HT1080 (cell line): ENCODE results near the gene BIN2. TPM values are rescaled to one million over a fixed set of nuclear protein-coding genes. Genes with fewer than 3 reads are reported as not detected.
A peak's percentile ranks its signal among the peaks of the same experiment; 100 is the strongest.
"Not testable (repeated sequence)": the region's sequence is repeated elsewhere in the genome, so short reads cannot be mapped to it uniquely, and the experiment has no call there.

Source experiments
- DNase-seq: peaks from one replicate; pipeline ENCODE4 v3.0.0-alpha.2; 2015; ENCODE audit warnings: low read depth
- total RNA-seq: library from RNA; depleted of rRNA; stranded (reverse); fragments of >200 nt; shearing (Covaris generic); gene quantifications from 2 replicates; pipeline ENCODE4 v1.2.3, GENCODE V29; 2014

Gene BIN2
- total RNA-seq, 1 experiment from 2014 or later, result 0.06 TPM

- DNase-seq, result not testable (repeated sequence)
These were observed 5.7 kb downstream of the BIN2 start for GRCh38 chr12:51318057-51318806.

GRCh38 chr12:51311389-51311788 is 12.6 kb downstream of the BIN2 start:
- DNase-seq, result no peak

- DNase-seq, result peak; percentile 84
These were observed 16.1 kb downstream of the BIN2 start for GRCh38 chr12:51307655-51308593.

- no peak for DNase-seq
These were observed 17.5 kb downstream of the BIN2 start for GRCh38 chr12:51306507-51306906.

- not testable (repeated sequence) for DNase-seq
These were observed 23.2 kb downstream of the BIN2 start for GRCh38 chr12:51300768-51301167.

GRCh38 chr12:51295651-51296050 is 28.3 kb downstream of the BIN2 start:
- DNase-seq, result no peak

- not testable (repeated sequence) for DNase-seq
These were observed 29.9 kb downstream of the BIN2 start for GRCh38 chr12:51294097-51294496.

- DNase-seq, result no peak
These were observed 30.3 kb downstream of the BIN2 start for GRCh38 chr12:51293696-51294095.

GRCh38 chr12:51291603-51292513 is 32.1 kb downstream of the BIN2 start:
- peak; percentile 30 for DNase-seq

- DNase-seq, result no peak
These were observed 38.1 kb downstream of the BIN2 start for GRCh38 chr12:51285843-51286242.

GRCh38 chr12:51281202-51281924 is 42.6 kb downstream of the BIN2 start:
- peak; percentile 47 for DNase-seq

- no peak for DNase-seq
These were observed 48.9 kb downstream of the BIN2 start for GRCh38 chr12:51275088-51275487.

- not testable (repeated sequence) for DNase-seq
These were observed 51.2 kb downstream of the BIN2 start for GRCh38 chr12:51272810-51273209.

- peak; percentile 91 for DNase-seq
These were observed 52.9 kb downstream of the BIN2 start for GRCh38 chr12:51270951-51271518.

GRCh38 chr12:51270067-51270950 is 53.7 kb downstream of the BIN2 start, which contains the start of gene SMAGP:
Gene SMAGP (minus strand): TSS chr12:51270415. CDS start chr12:51269278, 1,137 bp downstream.
- DNase-seq, result peak; percentile 57

GRCh38 chr12:51269174-51270066 is 54.6 kb downstream of the BIN2 start:
- peak; percentile 40 for DNase-seq

GRCh38 chr12:51265024-51265423 is 59.0 kb downstream of the BIN2 start:
- DNase-seq, result no peak

GRCh38 chr12:51264297-51264696 is 59.7 kb downstream of the BIN2 start:
- DNase-seq, result no peak
